Mucosa of stomach (tissue), 1 donor: ENCODE measurements around the gene NEUROG1.
"Not testable (repeated sequence)": the region's sequence is repeated elsewhere in the genome, so short reads cannot be mapped to it uniquely, and the experiment has no call there.

Experiments used
- H3K27me3 ChIP-seq: one replicate; pipeline ENCODE4 v1.7.0; 2013; ENCODE audit warnings: mild to moderate bottlenecking, low read length; ENCODE audit not compliant: control insufficient read depth, insufficient read depth
- H3K36me3 ChIP-seq: one replicate; pipeline ENCODE4 v1.7.0; 2013; ENCODE audit warnings: low read length; ENCODE audit not compliant: control insufficient read depth, insufficient read depth
- H3K4me1 ChIP-seq: one replicate; pipeline ENCODE4 v1.7.0; 2013; ENCODE audit warnings: mild to moderate bottlenecking, low read length; ENCODE audit not compliant: control insufficient read depth, insufficient read depth
- H3K4me3 ChIP-seq: one replicate; pipeline ENCODE4 v1.7.0; 2013; ENCODE audit warnings: low read length
- H3K9ac ChIP-seq: one replicate; pipeline ENCODE4 v1.7.0; 2013; ENCODE audit warnings: mild to moderate bottlenecking, low read length, moderate library complexity
- H3K9me3 ChIP-seq: one replicate; pipeline ENCODE4 v1.7.0; 2013; ENCODE audit warnings: mild to moderate bottlenecking, low read length, moderate library complexity; ENCODE audit not compliant: control insufficient read depth
- donor health status: Pancreatic carcinoma.

Gene NEUROG1

DNA sequence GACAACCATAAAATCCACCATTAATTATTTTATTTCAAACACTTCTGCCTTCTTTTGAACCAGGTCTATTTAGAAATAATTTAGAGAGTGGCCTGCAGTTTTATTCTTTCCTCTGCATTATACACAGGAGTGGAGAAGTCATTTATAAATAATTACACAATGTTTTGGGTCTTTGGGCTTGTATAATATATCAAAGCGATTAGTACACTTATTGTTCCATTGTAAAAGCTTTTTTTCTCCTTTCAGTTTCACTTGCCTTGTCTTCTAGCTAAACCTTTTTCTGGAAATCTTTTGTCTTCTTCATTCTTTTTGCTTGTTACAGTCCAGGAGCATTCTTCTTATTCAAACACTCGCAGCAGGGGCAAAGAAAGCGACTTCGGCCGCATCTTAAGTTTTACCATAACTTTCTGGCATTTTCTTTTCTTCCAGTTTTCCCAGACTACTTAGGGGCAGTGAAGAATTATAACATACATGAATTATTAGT lies 7.3 kb upstream of the NEUROG1 start:
- peaks cover 95% of the 10 kb centered on the region for H3K27me3 ChIP-seq
- H3K9me3 ChIP-seq, result no peaks in the 10 kb centered on the region
- H3K4me3 ChIP-seq, result no peak overlapping the region
- H3K9ac ChIP-seq, result peak overlapping the region; percentile 13
- no peaks in the 10 kb centered on the region for H3K36me3 ChIP-seq
- peaks cover 6% of the 10 kb centered on the region for H3K4me1 ChIP-seq

DNA sequence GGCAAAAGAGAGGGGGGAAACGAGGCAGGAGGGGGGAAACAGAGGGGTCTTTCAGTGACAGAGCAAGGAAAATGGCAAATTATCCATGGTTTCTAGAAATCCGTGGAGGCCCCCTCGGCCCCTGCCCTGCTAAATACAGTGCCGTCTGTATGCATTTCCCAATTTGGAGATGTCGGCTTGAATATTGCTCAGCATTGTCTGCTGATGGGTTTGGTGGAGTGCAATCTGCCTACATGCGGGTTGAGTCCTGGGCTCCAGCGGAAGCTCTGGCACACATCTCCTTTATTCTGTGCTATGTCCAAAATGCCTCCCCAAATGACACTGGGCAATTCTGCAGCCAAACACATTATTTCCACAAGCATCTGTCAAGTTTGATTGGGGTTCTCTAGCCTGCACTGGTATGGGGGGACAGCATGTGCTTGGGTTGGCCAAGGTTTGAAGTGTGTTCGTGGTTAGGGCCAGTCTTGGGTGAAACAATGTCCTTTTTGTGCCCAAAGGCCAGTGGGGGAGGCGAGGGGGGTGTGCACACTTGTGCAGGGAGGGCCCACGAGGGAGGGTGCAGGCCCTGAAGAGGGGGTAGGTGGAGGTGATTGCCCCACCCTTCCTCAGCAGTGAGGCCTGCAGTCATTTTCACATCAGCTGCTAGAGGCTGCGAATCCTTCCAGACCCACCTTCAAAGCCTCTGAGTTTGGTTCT lies 6.2 kb upstream of the NEUROG1 start:
- Histone ChIP-seq H3K4me3 (no peak overlapping the region), H3K36me3 (no peaks in the 10 kb centered on the region), H3K27me3 (peaks cover 93% of the 10 kb centered on the region), H3K4me1 (peaks cover 6% of the 10 kb centered on the region), H3K9ac (no peak overlapping the region), H3K9me3 (no peaks in the 10 kb centered on the region)

DNA sequence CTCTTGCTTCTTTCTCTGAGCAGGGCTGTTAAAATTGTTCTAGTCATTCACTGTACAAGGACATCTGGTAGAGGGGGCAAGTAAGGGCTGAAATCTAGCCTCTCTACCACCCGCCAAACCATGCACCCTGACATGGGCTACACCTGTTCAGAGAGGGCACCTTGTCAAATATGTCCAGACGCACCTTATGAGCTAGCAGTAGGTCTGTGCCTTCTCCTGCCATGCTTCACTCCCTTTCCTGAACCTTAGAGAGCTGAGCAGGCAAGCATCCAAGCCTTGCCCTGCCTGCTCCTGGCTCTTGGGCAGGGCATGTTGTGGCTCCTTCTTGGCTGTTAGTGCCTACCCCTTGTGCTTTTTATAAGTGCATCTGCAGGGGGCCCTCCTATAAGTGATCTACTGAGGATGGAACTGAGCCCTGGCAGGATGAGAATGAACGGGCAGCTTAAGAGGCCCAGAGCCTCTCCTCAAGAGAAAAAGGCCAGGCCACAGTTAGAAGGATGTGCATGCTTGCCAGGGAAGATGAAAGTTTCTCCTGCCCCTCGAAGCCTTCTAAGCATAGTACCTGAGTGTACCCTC lies 3.8 kb upstream of the NEUROG1 start:
- Histone ChIP-seq H3K27me3 (peaks cover 92% of the 10 kb centered on the region), H3K9ac (no peak overlapping the region), H3K4me1 (peaks cover 12% of the 10 kb centered on the region), H3K36me3 (no peaks in the 10 kb centered on the region), H3K4me3 (no peak overlapping the region), H3K9me3 (no peaks in the 10 kb centered on the region)

DNA sequence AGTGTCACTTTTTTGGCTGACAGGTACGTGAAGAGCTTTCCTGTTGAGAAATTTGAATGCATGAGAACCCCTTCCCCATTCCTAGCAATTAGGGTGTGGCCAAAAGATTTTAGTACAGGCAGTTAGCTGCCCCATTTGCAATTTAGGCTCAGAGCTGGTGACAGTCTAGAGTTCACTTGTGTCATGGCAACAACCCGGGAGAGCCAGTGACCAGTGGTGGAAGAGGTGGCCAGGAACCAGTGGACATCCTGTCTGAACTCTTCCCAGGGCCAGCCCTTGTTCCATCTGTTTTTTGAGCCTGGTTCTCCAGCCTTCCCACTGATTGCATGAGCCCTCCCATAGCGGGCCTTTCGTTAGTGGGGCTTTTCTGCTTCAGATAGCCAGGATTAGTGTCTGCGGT lies 2.5 kb upstream of the NEUROG1 start:
- no peak overlapping the region for H3K9ac ChIP-seq
- H3K4me1 ChIP-seq, result peaks cover 6% of the 10 kb centered on the region
- peaks cover 92% of the 10 kb centered on the region for H3K27me3 ChIP-seq
- H3K9me3 ChIP-seq, result no peaks in the 10 kb centered on the region
- H3K36me3 ChIP-seq, result no peaks in the 10 kb centered on the region
- no peak overlapping the region for H3K4me3 ChIP-seq

DNA sequence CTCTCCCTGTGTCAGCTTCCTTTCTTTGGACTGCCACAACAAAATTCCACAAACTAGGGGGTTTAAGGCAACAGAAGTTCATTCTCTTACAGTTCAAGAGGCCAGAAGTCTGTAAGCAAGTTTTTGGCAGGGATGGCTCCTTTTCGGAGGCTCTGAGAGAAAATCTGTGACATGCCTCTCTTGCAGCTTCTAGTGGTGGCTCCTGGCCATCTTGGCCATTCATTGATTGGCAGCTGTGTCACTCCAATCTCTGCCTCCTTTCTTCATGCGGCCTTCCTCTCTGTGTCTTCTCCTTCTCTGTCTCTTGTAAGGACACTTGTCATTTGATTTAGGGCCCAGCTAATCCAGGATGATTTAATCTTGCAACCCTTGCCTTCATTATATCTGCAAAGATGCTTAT lies 2.0 kb upstream of the NEUROG1 start:
- Histone ChIP-seq H3K9me3 (no peaks in the 10 kb centered on the region), H3K36me3 (no peaks in the 10 kb centered on the region), H3K4me3 (no peak overlapping the region), H3K27me3 (peaks cover 92% of the 10 kb centered on the region), H3K4me1 (peaks cover 6% of the 10 kb centered on the region), H3K9ac (no peak overlapping the region)

DNA sequence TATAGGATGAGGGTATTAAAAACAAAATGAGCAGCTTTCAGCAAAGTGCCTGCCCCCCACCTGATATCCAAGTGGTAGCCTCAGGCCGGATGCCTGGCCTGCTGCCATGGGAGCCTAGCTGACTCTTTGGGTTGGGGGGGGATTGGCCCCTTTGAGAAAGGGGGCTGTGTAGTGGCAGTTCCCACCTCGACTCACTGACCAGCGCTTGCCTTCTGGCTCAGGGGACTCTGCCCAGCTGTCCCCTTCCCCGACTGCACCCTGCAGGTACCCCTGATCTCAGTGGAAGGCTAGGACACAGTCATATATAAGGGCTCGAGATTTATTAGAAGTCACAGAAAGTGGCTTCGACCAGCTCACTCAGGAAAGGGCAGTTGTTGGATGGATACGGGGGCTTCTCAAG lies 1.5 kb upstream of the NEUROG1 start:
- Histone ChIP-seq H3K9ac (no peak overlapping the region), H3K27me3 (peaks cover 92% of the 10 kb centered on the region), H3K4me1 (peaks cover 6% of the 10 kb centered on the region), H3K4me3 (no peak overlapping the region), H3K36me3 (no peaks in the 10 kb centered on the region), H3K9me3 (no peaks in the 10 kb centered on the region)

DNA sequence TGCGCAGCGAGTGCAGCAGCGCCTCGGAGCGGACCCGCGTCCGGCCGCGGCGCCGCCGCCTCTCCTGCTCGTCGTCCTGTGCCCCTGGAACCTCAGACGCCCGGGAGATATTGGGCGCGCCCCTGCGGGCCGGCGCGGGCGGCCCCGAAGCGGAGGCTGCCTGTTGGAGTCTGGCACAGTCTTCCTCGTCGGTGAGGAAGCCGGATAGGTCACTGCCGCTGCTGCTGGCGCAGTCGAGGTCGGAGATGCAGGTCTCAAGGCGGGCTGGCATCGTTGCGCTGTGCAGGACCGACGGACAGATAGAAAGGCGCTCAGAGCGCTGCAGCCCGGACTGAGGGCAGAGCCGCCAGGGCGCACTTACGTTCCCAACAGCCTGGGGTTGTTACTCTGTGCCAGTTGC lies 344 bp downstream of the NEUROG1 start:
- peaks cover 6% of the 10 kb centered on the region for H3K4me1 ChIP-seq
- no peaks in the 10 kb centered on the region for H3K9me3 ChIP-seq
- no peak overlapping the region for H3K4me3 ChIP-seq
- H3K9ac ChIP-seq, result no peak overlapping the region
- no peaks in the 10 kb centered on the region for H3K36me3 ChIP-seq
- H3K27me3 ChIP-seq, result peaks cover 89% of the 10 kb centered on the region

DNA sequence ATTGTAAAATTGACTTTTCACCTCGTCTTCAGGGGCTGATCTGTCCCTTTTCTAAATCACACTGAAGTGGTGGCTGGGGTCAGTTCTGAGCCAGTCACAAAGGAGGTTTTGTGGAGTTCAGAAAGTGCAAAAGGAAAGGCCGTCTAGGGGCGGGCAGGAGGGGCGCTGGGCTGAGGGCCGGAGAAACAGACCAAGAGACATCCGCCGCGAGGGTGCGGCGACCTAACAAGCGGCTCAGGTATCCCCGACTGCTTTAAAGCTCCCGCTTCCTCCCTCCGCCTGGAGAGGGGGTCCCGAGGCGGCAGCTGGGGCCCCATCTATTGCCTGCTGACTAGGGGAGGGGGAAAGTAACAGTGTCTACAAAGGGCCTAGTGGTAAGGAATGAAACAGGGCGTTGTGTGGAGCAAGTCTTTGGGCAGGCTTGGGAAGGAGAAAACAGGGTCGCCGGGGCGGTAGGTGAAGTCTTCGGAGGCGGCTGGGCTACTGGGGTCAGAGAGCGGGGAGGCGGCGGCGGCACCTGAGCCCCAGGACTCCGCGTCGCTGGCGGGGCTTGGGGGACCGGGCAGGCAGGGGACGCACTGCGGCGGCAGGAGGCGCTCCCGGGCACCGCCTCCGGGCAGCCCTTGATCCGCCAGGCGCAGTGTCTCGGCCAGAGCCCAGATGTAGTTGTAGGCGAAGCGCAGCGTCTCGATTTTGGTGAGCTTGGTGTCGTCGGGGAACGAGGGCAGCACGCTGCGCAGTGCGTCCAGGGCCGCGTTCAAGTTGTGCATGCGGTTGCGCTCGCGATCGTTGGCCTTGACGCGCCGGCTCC lies 950 bp downstream of the NEUROG1 start:
- Histone ChIP-seq H3K9me3 (no peaks in the 10 kb centered on the region), H3K27me3 (peaks cover 85% of the 10 kb centered on the region), H3K4me3 (no peak overlapping the region), H3K4me1 (peaks cover 6% of the 10 kb centered on the region), H3K36me3 (no peaks in the 10 kb centered on the region), H3K9ac (no peak overlapping the region)

DNA sequence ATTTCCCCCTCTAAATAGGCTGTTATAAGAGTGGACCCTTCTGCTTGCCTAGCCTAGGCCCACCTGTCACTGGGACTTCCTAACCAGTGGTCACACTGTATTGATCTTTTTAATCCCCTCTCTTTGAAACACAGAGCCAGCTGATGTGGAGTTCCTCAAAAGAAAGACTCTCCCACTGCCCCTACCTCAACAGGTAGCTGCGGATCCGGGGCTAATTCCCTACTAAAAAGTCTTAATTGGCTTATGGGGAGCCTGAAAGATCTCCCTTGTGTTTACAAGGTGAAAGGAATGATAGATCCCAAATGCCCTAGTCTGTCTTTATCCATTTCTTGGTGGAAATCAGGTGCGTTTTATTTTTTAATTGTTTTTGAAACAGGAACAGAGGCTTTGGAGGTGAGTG lies 2.0 kb downstream of the NEUROG1 start:
- no peaks in the 10 kb centered on the region for H3K36me3 ChIP-seq
- H3K27me3 ChIP-seq, result peaks cover 75% of the 10 kb centered on the region
- H3K4me3 ChIP-seq, result no peak overlapping the region
- peaks cover 6% of the 10 kb centered on the region for H3K4me1 ChIP-seq
- no peak overlapping the region for H3K9ac ChIP-seq
- no peaks in the 10 kb centered on the region for H3K9me3 ChIP-seq

DNA sequence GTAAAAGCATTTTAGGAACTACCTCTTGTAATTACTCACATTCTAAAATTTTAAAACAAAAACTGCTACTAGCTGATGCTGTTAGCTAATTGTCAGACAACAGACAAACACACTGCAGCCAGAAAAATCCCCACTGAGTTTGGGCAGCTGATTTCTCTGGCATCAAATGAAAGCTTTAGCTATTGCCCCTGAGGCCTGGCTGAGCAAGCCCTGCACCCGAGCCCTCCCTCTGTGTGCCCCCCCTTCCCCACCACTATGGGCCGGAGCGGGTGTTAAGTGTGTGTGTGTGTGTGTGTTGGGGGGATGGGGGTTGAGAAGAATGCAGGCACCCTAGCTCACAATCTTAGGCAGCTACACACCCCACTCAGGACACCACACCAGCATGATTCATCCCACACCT lies 2.4 kb downstream of the NEUROG1 start:
- H3K4me1 ChIP-seq, result peaks cover 6% of the 10 kb centered on the region
- no peaks in the 10 kb centered on the region for H3K9me3 ChIP-seq
- no peak overlapping the region for H3K9ac ChIP-seq
- peaks cover 71% of the 10 kb centered on the region for H3K27me3 ChIP-seq
- H3K36me3 ChIP-seq, result no peaks in the 10 kb centered on the region
- H3K4me3 ChIP-seq, result no peak overlapping the region

DNA sequence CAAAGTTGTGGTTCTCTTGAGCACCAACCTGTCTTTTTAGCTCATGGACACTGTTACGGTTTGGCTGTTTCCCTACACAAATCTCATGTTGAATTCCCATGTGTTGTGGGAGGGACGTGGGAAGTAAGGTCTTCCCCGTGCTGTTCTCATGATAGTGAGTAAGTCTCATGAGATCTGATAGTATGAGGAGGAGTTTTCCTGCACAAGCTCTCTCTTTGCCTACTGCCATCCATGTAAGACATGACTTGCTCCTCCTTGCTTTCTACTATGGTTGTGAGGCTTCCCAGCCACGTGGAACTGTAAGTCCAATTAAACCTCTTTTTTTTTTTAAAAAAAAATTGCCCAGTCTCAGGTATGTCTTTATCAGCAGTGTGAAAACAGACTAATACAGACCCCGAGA lies 6.2 kb downstream of the NEUROG1 start:
- H3K9me3 ChIP-seq, H3K36me3 ChIP-seq: not testable (repeated sequence)
- H3K27me3 ChIP-seq, result peaks cover 36% of the 10 kb centered on the region

DNA sequence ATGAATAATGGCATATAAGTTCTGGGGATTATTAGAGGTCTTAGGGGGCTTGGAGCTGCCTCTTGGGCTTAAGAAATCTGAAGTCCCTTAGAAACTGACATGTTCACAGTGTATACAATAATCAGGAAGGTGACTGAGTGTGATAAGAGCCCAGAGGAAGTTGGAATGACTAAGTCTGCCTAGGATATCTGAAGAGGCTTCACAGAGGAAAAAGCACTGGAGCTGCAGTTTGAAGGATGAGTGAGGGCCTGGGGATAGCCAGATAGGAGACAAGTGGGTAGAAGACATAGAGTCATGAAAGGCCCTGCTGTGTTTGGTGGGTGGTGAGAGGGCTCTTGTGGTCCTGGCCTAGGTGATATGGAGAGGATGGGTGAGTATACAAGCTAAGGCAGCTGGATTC lies 8.8 kb downstream of the NEUROG1 start:
- Histone ChIP-seq H3K4me3 (no peak overlapping the region), H3K9me3 (no peaks in the 10 kb centered on the region), H3K4me1 (no peaks in the 10 kb centered on the region), H3K27me3 (peaks cover 9% of the 10 kb centered on the region), H3K36me3 (no peaks in the 10 kb centered on the region), H3K9ac (no peak overlapping the region)

More for the DNA sequence above, 6.2 kb downstream of the NEUROG1 start:
- H3K4me3 ChIP-seq, H3K9ac ChIP-seq, H3K4me1 ChIP-seq: not testable (repeated sequence)
